Measurements from ENCODE around the gene CRTC1.
"Not testable (repeated sequence)": the region's sequence is repeated elsewhere in the genome, so short reads cannot be mapped to it uniquely, and the experiment has no call there.

The CRTC1 gene

GRCh38 chr19:18668744-18669523 is 14.5 kb upstream of the CRTC1 start:
- no peak for DNase-seq (ENCODE audit: low read depth in 2 of 2)

- DNase-seq (ENCODE audit: low read depth in 2 of 2): no peak
Measured at GRCh38 chr19:18669524-18669817, 14.0 kb upstream of the CRTC1 start.

DNA sequence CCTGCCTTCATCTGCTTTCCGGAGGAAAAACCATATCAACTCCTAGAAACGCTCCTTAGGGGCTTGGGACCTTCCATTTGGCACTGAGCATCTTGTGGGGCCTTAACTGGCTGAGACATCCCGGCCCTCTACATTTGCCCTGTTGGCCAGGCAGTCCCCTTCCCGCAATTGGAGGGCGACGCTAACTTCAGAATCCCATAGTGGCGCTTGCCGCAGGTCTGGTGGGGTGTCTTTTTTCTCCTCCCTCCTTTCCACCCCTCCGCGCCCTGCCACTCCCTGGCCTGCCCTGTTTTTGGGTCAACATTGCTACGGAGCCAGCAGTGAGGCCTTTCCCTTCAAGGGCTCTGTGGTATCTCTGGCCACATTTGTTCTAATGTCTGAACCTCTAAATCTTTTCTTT is 13.6 kb upstream of the CRTC1 start:
- no peak for DNase-seq (ENCODE audit: low read depth in 2 of 2)

GRCh38 chr19:18670312-18670711 is 13.2 kb upstream of the CRTC1 start:
- no peak for DNase-seq (ENCODE audit: low read depth in 2 of 2)

DNA sequence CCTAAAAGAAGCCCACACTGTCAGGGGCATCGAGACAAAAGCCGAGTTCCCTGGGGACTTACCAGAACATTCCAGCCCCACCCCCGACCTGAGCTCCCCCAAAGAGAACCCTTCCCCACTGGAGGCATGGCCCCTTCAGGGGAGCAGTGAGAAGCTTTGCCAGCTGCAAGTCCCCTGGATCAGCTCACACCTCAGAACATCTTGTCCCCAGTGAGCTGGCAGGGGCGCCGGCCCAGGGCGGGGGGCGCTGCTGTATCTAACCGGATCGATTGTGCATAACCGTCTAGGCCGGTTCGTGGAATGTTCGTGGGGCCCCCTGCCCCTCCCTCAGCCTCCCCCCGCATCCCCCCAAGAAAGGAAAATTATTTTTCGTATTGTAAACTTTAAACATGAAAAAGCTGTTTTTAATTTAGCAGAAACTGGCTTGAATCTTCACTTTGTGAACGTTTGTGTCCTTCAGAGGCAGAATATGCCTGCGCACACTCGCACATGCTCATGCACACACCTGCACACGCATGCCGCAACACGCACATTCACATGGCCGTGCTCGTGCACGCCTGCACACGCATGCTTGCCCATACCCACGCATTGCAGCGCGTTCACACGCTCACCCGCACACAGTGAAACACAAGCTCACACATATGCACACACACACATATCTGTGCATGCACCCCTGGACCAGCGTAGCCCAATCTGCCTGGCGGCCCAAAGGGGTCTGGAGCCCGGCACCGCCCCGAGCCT is 12.0 kb upstream of the CRTC1 start:
- DNase-seq (ENCODE audit: low read depth in 2 of 2): no peak

DNA sequence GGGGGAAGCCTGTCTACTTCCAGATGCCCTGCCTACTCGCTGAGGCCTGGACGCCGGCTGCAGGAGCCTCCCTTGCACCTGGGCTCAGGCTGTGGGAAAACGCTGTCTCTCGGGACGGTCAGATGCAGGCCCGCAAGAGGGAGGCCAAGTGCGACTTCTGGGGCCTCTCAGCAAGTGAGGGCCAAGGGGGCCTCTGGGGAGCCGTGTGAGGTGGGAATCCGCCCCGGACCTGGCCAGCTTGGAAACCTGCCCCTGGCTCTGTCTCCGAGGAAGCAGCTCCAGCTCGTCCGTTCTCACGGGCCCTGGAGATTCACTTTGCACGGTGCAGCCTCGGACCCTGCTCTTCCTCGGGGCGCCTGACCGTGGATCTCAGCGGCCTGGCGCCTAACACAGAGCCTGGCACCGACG is 11.4 kb upstream of the CRTC1 start:
- no peak for DNase-seq (ENCODE audit: low read depth in 2 of 2)

GRCh38 chr19:18672606-18673337 is 10.7 kb upstream of the CRTC1 start:
- no peak for DNase-seq (ENCODE audit: low read depth in 2 of 2)

GRCh38 chr19:18674616-18675015 is 8.9 kb upstream of the CRTC1 start:
- DNase-seq (ENCODE audit: low read depth in 2 of 2): no peak

DNA sequence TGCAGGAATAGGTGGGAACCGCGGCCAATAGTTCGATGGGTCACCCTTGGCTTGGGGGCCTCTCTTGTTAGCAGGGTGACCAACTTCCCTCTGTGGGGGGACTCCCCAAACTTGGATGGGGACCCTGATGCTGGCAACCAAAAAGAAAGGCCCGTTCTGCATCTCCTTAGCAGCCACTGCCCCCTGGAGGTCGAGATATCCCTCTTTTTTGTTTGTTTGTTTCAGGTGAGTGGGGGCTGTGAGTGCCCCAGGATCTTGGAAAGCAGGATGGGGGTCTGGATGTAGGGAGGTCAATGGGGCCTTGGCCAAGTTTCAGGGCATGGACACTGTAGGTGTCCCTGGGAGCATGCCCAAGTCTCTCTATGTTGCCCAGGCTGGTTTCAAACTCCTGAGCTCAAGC is 7.7 kb upstream of the CRTC1 start:
- no peak for DNase-seq (ENCODE audit: low read depth in 2 of 2)

DNA sequence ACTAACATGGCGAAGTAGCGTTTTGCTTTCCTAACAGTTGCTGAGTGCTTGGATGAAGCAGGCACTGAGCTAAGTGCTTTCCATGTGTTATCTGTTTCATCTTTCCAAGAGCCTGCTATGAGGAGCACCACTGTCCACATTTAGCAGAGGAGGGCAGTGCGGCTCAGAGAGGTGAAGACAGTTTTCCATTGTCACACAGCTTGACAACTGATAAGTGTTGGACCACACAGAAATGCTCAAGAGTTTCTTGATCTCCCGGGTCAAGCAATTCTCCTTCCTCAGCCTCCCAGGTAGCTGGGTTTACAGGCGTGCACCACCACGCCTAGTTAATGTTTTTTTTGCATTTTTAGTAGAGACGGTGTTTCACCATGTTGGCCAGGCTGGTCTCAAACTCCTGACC is 6.8 kb upstream of the CRTC1 start:
- no peak for DNase-seq (ENCODE audit: low read depth in 2 of 2)

DNA sequence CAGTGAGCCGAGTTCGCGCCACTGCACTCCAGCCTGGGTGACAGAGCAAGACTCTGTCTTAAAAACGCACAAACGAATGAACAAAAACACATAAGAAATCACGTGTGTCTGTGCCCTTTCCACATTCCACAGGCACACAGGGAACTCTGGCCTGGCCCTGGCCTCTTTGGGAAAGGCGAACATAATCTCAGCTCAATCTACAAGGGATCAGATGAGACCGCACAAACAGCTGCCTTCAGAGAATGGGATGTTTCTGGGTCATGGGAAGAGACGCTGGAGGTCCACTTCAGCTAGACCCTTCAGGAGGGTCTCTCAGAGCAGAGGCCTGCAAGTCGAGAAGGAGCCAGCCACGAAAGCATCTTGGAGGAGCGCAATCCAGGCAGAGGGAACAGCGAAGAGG is 6.3 kb upstream of the CRTC1 start:
- DNase-seq (ENCODE audit: low read depth in 2 of 2): no peak

- not testable (repeated sequence) for DNase-seq (ENCODE audit: low read depth in 2 of 2)
Measured at GRCh38 chr19:18680148-18680547, 3.3 kb upstream of the CRTC1 start.

DNA sequence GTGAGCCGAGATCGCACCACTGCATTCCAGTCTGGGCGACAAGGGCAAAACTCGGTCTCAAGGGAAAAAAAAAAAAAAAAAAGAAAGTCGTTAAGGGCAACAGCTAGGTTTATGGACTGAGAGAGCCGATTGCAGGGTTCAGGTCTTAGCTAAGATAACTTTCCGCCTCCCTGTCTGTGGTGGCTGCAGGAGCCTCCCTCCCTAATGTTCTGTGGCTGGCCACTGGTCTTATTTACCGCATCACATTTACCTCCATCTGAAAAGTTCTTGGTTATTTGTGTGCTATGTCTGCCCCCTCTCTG is 722 bp upstream of the CRTC1 start:
- DNase-seq (ENCODE audit: low read depth in 2 of 2): no peak

- no peak for DNase-seq (ENCODE audit: low read depth in 2 of 2)
Measured at GRCh38 chr19:18683958-18684641, 620 bp downstream of the CRTC1 start.

DNA sequence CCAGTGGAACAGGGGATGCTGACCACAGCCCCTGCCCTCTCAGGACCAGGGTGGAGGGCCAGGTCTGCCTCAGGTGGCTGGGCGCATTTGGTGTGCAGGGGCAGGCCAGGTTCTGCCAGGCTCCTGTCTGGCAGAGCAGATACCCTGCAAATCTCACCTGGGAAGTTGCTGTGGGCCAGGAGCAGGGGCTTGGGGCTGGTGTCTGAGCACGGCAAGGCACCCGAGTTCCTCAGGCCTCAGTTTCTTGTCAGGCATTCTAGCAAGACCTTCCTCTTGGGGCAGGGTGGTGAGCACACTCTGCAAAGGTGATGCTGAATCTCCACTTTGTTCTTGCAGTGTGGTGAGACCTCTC is 1.1 kb downstream of the CRTC1 start:
- no peak for DNase-seq (ENCODE audit: low read depth in 2 of 2)

- DNase-seq (ENCODE audit: low read depth in 2 of 2): no peak
Measured at GRCh38 chr19:18685597-18686190, 2.2 kb downstream of the CRTC1 start.

- DNase-seq (ENCODE audit: low read depth in 2 of 2): no peak
Measured at GRCh38 chr19:18687740-18688465, 4.4 kb downstream of the CRTC1 start.

GRCh38 chr19:18696023-18696422 is 12.5 kb downstream of the CRTC1 start:
- no peak for DNase-seq (ENCODE audit: low read depth in 2 of 2)

GRCh38 chr19:18697680-18698079 is 14.2 kb downstream of the CRTC1 start:
- no peak for DNase-seq (ENCODE audit: low read depth in 2 of 2)

- DNase-seq (ENCODE audit: low read depth in 2 of 2): no peak
Measured at GRCh38 chr19:18698321-18699167, 15.1 kb downstream of the CRTC1 start.
